Heart right ventricle (tissue), 16 donors: ENCODE results near the gene NLGN2. TPM values are rescaled to one million over a fixed set of nuclear protein-coding genes. Genes with fewer than 3 reads are reported as not detected.

ENCODE experiments used
- ATAC-seq, 8 donors: fragments of 200-7000 bp; cut with Tn5 transposase; one replicate each; pipeline ENCODE4 v1.9.1; 2020; ENCODE audit warnings: mild to moderate bottlenecking in 8 of 8, moderate library complexity in 8 of 8, moderate number of reproducible peaks in 1 of 8
- DNase-seq, 2 donors: peaks; one replicate each; pipeline ENCODE4 v3.0.0-alpha.2; 2020
- H3K27ac ChIP-seq, 10 donors: fragments of 200-600 bp; sonication (generic) in 2 of 10; one replicate each; pipeline versions ENCODE4 v1.5.0 to v1.8.0; 2020 to 2022; ENCODE audit warnings: mild to moderate bottlenecking in 3 of 10
- H3K27me3 ChIP-seq, 7 donors: fragments of 200-600 bp; one replicate each; pipeline ENCODE4 v1.8.0; 2021 to 2022; ENCODE audit warnings: mild to moderate bottlenecking in 2 of 7
- H3K36me3 ChIP-seq, 9 donors: fragments of 200-600 bp; sonication (generic) in 1 of 9; one replicate each; pipeline versions ENCODE4 v1.5.0 to v1.8.0; 2020 to 2022; ENCODE audit warnings: mild to moderate bottlenecking in 2 of 9
- H3K4me1 ChIP-seq, 9 donors: fragments of 200-600 bp; sonication (generic) in 1 of 9; one replicate each; pipeline versions ENCODE4 v1.5.0 to v1.8.0; 2020 to 2022; ENCODE audit warnings: mild to moderate bottlenecking in 4 of 9
- H3K4me3 ChIP-seq, 10 donors: fragments of 200-600 bp; sonication (generic) in 2 of 10; one replicate each; pipeline versions ENCODE4 v1.5.0 to v1.8.0; 2020 to 2022; ENCODE audit warnings: mild to moderate bottlenecking in 7 of 10, moderate library complexity in 2 of 10
- H3K9me3 ChIP-seq, 11 donors: fragments of 200-600 bp in 10 of 11; sonication (generic) in 2 of 11; one replicate each; pipeline versions ENCODE4 v1.5.0 to v1.8.0; 2013 to 2022; ENCODE audit warnings: mild to moderate bottlenecking in 2 of 11, control low read depth in 1 of 11, moderate library complexity in 1 of 11
- CTCF ChIP-seq, 9 donors: fragments of 200-600 bp; sonication (generic) in 2 of 9; IDR thresholded peaks; one replicate each; pipeline versions ENCODE4 v1.5.0 to v1.8.0; 2021 to 2022; ENCODE audit warnings: antibody characterized with exemption in 9 of 9, mild to moderate bottlenecking in 5 of 9, moderate library complexity in 1 of 9
- WGBS, 2 donors: extraction: QIAGEN DNeasy Blood & Tissue Kit; methylation state at CpG; one replicate each; pipeline ENCODE4 v1.1.7; 2013; ENCODE audit warnings: inconsistent platforms in 1 of 2; 5-methylcytosine and 5-hydroxymethylcytosine counted together
- intact Hi-C, 10 donors: fragments of 100-400 bp; cut with DNase I; formaldehyde crosslinking; loops; one replicate each; pipeline versions ENCODE4 v1.11.1 to v1.14.2; 2022
- polyA plus RNA-seq, 2 donors: library from polyadenylated mRNA; stranded (reverse); fragments of 200-250 nt; gene quantifications; one replicate each; pipeline ENCODE4 v1.2.3, GENCODE V29; 2013
- total RNA-seq, 10 donors: library from RNA; stranded (reverse); fragmentation: NEBNext Ultra II Directional in 3 of 10; extraction: Animal tissue kit (Norgen Biotek cat#: 25700) in 3 of 10; gene quantifications; one replicate each; pipeline versions ENCODE4 v1.2.1 to v1.2.4, GENCODE V29; 2021 to 2023
- donor health status: Arrhythmogenic right ventricular cardiomyopathy.
- donor health status: ischemic (EF 13 %, LVEDD 7.1; RV severe dilation, severe dysfunction).
- donor health status: healthy with polysubstance abuse.
- donor health status: DM: no; HTN: yes; CAD: no.
- donor health status: DM: no; HTN: no; CAD: no.
- donor health status: ischemic (EF 25% LVEDD 6.9; RV normal size, moderate dysfunction).
- donor health status: ischemic (EF 25% LVEDD 5.7; RV mildly dilated, moderate dysfunction).
- donor health status: healthy.
- donor health status: DM: yes; HTN: yes; CAD: no.
- donor health status: Ischemic cardiomyopathy.
- donor health status: ischemic (EF 35%, LVEDD 5.7; RV mildly dilated, moderate dysfunction).
- donor health status: nonischemic (EF 11% LVEDD 7.7; RV severe dilation, severe dysfunction).
- donor health status: DM: yes; HTN: yes; CAD: no.
- donor health status: PGD.
- donor health status: ischemic (EF 29% LVEDD 5.4; RV normal size, mild dysfunction).
- donor health status: nonischemic (EF 23%, LVEDD 6.1; RV moderate dilation, normal function).

The NLGN2 gene
- total and polyA plus RNA-seq, 12 donors = 3.6 to 15.8 (median 7.1) TPM

GRCh38 chr17:7439462-7440112 is 31.9 kb downstream of the NLGN2 start, which contains the start of gene FGF11:
Gene FGF11, plus strand, starts transcription at chr17:7439512. Its CDS starts 109 bp downstream, at chr17:7439621.
- no peak for DNase-seq
- H3K4me1 ChIP-seq = peaks cover 24 to 71% (median 54%) of the 10 kb centered on the region in 9 donors
- H3K27ac ChIP-seq = peak within 1 kb of the TSS in 9 of 10 donors; percentile 2 to 78 (median 70)
- peak within 1 kb of the TSS; percentile 23 to 66 (median 52) for H3K4me3 ChIP-seq
- intact Hi-C loops = loop anchor here (2.0 to 10.0 kb wide), 12 partner anchors 37 to 148 kb away; partner anchors contain the start of genes ZBTB4 (in 6 of the 10), KCTD11 (in 5 of the 10), TMEM95 (in 4 of the 10) and SENP3 (in 2 of the 10)
- no peak for TF ChIP-seq CTCF (IDR thresholded peaks at IDR 0.05)
- WGBS, 2 donors = 2 to 4% methylated on average over 45 to 50 of the region's 50 CpGs
- no peaks in the 10 kb centered on the region for H3K9me3 ChIP-seq
- H3K27me3 ChIP-seq = peaks cover 0 to 46% (median 12%) of the 10 kb centered on the region in 7 donors
- ATAC-seq = no peak
- no peaks in the 10 kb centered on the region for H3K36me3 ChIP-seq

- Histone ChIP-seq H3K27me3 (peaks cover 0 to 53% (median 12%) of the 10 kb centered on the region in 7 donors), H3K4me1 (peaks cover 26 to 72% (median 61%) of the 10 kb centered on the region in 9 donors), H3K4me3 (peak overlapping the region; percentile 23 to 59 (median 48)), H3K36me3 (no peaks in the 10 kb centered on the region), H3K9me3 (no peaks in the 10 kb centered on the region), H3K27ac (peak overlapping the region in 8 of 10 donors; percentile 2 to 73 (median 56))
- intact Hi-C loops = loop anchor here in 3 of 10 donors (5.0 kb wide), 1 partner anchor 37 kb away; the partner anchor contains the start of gene ZBTB4 (in 3 of the 3)
- DNase-seq (peak; percentile 60 to 67), ATAC-seq (peak in 4 of 8 donors; percentile 1 to 8 (median 5))
- TF ChIP-seq CTCF (IDR thresholded peaks at IDR 0.05) = no peak
- 3 to 8% methylated on average over 46 of the region's 46 CpGs for WGBS, 2 donors
Observed at GRCh38 chr17:7440113-7440833, 32.6 kb downstream of the NLGN2 start.

GRCh38 chr17:7440834-7441195 is 33.2 kb downstream of the NLGN2 start:
- Histone ChIP-seq H3K27me3 (peaks cover 0 to 58% (median 12%) of the 10 kb centered on the region in 7 donors), H3K4me3 (peak overlapping the region in 8 of 10 donors; percentile 36 to 59 (median 52)), H3K9me3 (no peaks in the 10 kb centered on the region), H3K36me3 (no peaks in the 10 kb centered on the region), H3K27ac (peak overlapping the region in 7 of 10 donors; percentile 2 to 73 (median 56)), H3K4me1 (peaks cover 25 to 72% (median 61%) of the 10 kb centered on the region in 9 donors)
- DNase-seq = peak; percentile 41 to 61
- 24 to 25% methylated on average over 12 of the region's 12 CpGs for WGBS, 2 donors
- TF ChIP-seq CTCF (IDR thresholded peaks at IDR 0.05) = no peak
- ATAC-seq = peak in 1 of 8 donors; percentile 7
- intact Hi-C loops = loop anchor here in 3 of 10 donors (5.0 kb wide), 1 partner anchor 36 kb away; the partner anchor contains the start of gene ZBTB4 (in 3 of the 3)

- intact Hi-C loops = loop anchor here in 3 of 10 donors (5.0 kb wide), 1 partner anchor 36 kb away; the partner anchor contains the start of gene ZBTB4 (in 3 of the 3)
- peak overlapping the region in 2 of 10 donors; percentile 56 to 73 for H3K27ac ChIP-seq
- no peak overlapping the region for H3K4me3 ChIP-seq
- H3K36me3 ChIP-seq = no peaks in the 10 kb centered on the region
- DNase-seq (no peak), ATAC-seq (no peak)
- H3K27me3 ChIP-seq = peaks cover 0 to 61% (median 12%) of the 10 kb centered on the region in 7 donors
- H3K9me3 ChIP-seq = no peaks in the 10 kb centered on the region
- no peak for TF ChIP-seq CTCF (IDR thresholded peaks at IDR 0.05)
- 59 to 61% methylated on average over 7 of the region's 7 CpGs for WGBS, 2 donors
- H3K4me1 ChIP-seq = peaks cover 23 to 70% (median 57%) of the 10 kb centered on the region in 9 donors
Observed at GRCh38 chr17:7441266-7441665, 33.6 kb downstream of the NLGN2 start.
